ENCODE data around the gene MEIOB.
"Not testable (repeated sequence)": the region's sequence is repeated elsewhere in the genome, so short reads cannot be mapped to it uniquely, and the experiment has no call there.

The MEIOB gene

DNA sequence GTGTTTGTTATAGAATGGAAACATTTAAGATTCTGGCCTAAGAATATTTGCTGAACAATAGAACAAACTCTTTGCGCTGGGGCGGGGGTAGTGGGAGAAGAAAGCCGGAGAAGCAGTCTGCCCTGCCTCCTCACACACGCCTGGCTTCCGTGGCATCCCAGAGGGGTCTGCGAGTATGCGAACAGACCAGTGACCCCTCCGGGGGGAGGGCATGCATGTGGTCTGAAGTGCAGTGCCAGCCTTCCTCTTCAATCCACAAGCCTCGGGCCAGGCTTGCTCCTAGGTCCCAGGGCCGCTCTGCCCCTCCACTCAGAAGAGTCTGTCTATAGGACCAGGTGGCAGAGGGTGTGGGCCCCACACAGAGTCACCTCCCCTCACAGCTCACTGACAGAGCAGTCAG is 64.3 kb downstream of the MEIOB start:
- no peak for DNase-seq

DNA sequence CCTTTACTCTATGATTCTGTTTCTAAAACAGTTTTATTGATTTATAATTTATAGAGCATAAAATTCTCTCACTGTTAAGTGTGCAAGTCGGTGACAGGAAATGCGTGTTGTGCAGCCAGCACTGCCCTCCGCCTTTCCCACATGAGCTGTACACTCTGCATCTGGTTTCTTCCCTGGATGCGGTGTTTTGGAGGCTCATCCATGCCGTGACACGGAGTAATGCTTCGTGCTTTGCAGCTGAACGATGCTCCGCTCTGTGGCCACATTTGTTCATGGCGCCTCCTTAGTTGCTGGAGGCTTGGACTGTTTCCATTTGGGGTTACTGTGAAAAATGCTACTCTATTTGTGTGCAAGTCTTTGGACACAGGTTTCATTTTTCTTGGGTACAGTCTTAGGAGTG is 71.3 kb downstream of the MEIOB start:
- no peak for DNase-seq

DNA sequence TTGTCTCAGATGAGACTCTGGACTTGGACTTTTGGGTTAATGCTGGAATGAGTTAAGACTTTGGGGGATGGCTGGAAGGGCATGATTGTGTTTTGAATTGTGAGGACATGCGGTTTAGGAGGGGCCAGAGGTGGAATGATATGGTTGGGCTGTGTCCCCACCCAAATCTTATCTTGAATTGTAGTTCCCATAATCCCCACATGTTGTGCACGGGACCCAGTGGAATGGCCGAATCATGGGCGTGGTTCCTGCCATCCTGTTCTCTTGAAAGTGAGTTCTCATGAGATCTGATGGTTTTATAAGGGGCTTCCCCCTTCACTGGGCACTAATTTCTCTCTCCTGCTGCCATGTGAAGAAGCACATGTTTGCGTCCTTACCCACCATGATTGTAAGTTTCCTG is 72.7 kb downstream of the MEIOB start:
- not testable (repeated sequence) for DNase-seq

DNA sequence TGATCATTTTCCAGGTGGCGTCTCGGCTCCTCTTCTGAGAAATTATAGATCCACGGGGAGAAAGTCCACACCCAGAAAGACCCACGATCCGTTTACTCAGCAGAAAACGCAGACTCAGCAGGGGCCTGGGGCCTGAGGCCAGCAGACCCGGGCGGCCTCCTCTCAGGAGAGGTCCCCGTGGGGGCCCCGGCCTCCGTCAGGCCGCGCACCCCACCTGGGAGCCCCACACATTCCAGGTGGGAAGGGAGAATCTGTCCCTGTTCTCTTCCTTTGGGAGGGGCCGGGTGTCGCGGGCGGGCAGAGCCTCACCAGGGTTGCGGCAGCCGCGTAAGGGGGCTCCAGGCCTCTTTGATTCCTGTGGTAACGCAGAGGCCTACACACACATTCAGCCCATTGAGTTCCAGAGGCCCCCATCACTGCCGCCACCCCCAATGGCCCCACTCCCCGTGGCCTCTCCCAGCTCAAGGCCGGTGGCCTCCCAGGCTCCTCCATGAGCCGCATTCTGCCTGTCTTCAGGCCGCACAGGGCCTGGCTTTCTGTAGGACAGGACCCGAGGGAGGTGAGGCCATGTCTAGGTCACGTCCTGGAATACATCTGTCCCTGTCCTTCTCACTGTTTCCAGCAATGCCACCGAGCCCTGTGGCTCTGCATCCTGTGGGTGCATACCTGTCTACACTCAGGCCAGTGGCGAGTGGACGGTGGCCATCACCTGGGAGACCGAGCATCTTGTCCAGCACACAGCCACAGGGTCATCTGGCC is 76.9 kb downstream of the MEIOB start:
- no peak for DNase-seq

DNA sequence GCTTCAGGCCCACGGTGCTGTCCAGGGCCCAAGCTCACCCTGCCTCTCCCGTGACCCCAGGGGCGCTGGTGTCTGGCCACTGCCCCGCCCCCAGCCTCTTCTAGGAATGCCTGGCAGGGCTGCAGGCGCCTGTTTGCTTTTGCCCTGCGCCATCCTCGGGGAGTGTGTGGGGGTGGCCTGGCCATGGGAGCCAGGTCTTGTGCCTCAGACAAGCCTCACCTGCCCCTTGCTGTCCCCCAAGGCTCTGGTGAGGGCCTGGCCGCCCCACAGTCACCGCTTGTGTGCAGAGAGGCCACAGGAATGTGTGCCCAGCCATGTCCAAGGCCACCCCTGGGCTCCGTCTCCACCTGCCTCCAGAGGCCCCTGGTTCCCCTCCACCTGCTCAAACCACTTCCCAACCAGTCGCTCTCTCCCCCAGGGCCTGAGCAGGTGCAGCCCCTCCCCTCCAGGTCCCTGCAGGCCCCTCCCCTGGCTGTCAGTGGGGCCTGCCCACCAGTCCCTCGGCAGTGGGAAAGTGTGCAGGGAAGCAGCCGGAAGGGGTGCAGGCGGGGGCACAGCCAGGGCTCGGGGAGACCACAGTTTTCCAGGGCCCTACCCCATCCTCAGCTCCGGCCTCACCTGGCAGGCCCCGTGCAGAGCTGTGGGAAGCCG is 77.6 kb downstream of the MEIOB start:
- DNase-seq = no peak

DNA sequence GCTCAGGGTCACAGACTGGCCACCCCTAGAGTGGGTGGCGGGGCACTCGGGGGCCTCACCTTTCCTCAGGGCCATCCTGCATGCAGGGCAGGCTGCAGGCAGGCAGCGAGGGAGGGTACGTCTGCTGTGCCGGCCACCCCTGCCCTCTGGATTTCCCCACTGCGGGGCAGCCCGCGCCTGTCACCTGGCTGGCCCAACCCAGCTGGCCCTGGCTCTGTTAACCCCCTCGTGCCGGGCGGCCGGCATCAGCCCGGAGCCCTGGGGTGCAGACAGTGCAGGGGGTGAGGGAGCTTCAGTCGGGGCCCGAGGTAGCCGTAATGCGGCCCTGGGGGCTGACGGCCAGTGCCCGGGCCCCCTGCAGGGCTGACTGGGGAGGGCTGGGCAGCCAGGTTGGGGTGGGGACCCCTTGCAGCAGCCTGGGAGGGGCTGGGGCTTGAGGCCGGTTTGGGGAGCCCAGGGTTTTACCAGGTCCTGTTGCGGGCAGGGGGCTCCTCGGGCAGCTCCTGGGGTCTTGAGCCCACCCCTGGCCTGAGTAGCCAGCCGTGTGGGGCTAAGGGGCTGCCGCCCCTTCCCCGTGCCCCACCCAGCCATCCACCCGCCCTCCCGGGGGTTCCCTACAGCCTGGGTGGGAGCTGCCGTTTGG is 78.3 kb downstream of the MEIOB start, which contains the start of gene IGFALS:
IGFALS (minus strand) TSS at position 128 of the 643 bp plus-strand sequence; CDS start at position 75, 53 bp downstream.
- DNase-seq = no peak

DNA sequence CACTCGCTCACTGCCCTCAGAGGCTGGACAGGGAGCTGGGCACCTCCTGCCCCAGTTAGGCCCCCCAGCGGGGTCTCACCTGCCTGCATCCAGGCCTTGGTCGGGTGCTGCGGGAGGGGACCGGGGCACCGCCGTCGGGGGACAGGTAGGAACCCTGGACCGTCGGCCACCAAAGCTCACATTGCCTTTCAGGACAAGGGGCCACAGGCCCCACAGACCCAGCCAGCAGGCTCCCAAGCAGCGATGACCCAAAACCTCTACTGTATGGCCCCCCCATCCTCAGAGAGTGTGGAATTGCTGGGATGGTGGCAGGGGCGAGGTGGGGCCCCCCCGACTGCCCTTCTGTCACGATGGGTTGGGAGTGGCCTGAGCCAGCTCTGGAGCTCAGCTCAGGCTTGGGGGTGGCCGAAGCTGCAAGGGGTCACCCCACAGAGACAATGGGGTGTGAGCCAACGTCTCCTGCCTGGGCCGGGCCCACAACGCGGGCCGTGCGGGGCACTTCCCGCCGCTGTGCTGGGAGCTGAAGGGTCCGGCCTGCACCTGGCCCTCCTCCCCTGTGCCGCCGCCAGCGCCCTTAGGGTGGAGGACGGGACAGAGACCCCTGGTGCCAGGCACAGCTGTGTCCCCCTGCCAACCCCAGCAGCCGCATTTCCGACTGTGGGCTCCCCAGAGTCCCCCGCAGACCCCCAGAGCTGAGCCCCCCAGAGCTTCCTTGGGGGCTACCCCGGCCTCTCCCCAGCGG is 79.0 kb downstream of the MEIOB start:
- no peak for DNase-seq

DNA sequence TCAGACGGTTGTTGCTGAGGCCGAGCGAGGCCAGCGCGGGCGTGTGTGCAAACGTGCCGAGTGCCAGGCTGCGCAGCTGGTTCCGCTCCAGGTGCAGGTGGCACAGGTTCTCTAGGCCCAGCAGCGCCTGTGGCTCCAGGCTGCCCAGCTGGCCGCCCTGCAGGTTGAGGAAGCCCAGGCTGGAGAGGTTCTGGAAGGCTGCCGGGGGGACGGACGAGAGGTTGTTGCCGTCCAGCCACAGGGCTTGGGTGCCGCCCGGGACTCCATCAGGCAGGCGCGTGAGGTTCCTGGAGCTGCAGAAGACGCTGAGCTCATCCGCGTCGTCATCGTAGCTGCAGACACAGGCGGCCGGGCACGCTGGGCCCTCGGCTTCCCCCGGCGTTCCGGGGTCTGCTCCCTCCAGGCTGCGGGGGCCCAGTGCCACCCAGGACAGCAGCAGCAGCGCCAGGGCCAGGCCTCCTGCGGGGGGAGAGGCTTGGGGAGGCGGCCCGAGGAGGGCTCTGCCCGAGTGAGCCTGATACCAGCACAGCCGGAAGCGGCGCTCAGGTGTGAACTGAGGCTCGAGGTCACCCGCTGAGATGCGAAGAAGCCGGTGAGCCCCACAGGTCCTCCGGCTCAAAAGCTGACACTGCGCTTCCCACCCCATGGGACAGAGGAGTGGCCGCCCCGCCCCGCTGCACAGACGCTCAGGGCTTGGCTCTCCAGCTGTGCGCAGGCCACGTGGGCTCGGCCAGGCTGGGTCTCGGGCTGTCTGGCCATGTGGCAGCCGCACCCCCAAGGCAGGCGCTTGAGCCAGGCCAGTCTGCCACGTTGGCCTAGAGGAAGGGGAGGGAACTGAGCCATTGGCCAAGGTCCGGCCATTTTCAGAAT is 79.8 kb downstream of the MEIOB start:
- DNase-seq = no peak

DNA sequence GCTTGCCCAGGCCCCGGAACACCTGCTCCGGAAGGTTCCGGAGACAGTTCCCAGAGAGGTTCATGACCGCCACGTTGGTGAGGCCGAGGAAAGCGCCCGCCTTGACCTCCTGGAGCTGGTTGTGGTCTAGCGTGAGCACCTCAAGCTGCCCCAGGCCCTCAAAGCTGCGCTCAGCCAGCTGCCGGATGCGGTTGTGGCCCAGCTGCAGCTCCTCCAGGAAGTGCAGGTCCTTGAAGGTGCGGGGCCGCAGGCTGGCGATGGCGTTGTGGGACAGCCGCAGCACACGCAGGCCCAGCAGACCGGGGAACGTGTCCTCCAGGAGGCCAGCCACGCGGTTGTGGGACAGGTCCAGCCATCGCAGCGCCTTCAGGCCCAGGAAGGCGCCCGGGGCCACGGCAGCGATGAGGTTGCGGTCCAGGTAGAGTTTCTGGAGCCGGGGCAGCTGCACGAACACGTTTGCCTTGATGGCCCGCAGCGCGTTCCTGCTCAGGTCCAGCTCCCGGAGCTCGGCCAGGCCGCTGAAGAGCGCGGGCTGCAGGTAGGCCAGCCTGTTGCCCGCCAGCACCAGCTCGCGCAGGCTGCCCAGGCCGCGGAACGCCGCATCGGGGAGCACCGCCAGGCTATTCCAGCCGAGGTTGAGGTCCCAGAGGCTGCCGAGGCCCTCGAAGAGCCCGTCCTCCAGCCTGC is 80.6 kb downstream of the MEIOB start:
- no peak for DNase-seq

DNA sequence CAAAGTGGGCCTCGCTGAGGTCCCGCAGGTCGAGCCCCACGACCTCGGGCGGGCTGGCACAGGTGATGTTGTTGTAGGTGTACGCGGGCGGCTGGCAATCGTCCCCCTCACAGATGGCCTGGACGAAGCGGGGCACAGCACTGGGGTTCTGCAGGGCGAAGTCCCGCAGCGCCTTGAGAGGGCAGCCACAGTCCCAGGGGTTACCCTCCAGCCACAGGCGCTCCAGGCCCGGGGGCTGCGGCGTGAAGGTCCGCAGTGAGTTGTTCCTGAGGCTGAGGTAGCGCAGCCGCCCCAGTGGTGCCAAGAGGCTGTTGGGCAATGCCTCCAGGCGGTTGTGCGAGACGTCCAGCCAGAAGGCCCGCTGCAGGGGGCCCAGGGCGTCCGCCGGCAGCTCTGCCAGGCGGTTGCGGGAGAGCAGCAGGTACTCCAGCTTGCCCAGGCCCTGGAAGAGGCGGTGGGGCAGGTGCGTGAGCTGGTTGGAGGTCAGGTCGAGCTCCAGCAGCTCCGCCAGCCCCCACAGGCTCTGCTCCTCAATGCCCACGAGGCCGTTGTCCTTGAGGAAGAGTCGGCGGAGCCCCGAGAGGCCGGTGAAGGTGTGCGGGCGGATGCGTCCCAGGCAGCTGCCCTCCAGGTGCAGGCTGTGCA is 81.2 kb downstream of the MEIOB start:
- DNase-seq = no peak

DNA sequence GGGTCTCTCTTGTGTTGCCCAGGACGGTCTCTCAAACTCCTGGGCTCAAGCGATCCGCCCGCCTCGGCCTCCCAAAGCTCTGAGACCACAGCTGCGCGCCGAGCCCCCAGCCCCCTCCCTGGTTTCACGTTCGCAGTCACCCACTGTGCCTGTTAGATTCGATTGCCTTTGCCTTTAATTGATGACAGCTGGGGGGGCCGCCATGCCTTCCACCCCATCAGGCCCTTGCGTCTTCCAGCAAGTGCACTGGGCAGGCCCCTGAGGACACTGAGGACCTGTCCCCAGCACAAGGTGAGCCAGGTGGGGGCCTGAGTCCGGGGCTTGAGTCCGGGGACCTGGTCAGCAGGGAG is 81.7 kb downstream of the MEIOB start:
- no peak for DNase-seq

DNA sequence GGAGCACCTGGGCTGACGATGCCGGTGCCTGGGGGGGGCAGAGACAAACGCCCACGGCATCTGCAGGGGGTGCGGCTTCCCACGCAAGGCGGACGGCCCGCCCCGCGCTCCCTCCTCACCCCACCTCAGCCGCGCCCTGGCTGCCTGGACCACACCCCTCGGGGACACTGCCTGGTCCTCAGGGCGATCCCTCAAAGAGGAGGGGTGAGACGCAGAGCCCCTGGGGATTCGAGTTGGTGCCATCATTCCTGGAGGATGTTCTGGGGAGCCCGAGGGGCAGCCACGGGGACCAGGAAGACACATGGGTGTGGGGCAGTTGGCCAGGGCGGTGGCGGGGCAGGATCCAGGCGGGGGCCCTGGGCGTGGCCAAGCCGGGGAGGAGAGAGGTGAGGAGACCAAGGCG is 82.3 kb downstream of the MEIOB start:
- DNase-seq = no peak

DNA sequence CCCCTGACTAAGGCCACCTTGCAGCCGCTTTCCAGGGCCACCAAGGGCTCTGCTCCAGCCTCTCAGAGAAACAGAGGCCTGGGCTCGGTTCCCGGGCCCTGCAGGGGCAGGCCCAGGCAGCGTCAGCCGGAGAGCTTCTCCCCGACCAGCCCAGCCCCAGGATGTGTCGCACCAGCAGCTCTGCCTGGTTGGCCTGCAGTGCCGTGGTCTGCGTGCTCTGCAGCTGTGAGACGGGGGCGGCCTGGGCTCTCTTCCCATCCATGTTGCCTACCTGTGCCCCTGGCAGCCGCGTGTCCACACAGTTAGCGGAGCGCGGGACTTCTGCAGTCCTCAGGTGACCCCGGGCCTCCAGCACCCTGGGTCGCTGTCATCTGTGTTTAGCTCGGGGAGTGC is 83.3 kb downstream of the MEIOB start:
- no peak for DNase-seq

DNA sequence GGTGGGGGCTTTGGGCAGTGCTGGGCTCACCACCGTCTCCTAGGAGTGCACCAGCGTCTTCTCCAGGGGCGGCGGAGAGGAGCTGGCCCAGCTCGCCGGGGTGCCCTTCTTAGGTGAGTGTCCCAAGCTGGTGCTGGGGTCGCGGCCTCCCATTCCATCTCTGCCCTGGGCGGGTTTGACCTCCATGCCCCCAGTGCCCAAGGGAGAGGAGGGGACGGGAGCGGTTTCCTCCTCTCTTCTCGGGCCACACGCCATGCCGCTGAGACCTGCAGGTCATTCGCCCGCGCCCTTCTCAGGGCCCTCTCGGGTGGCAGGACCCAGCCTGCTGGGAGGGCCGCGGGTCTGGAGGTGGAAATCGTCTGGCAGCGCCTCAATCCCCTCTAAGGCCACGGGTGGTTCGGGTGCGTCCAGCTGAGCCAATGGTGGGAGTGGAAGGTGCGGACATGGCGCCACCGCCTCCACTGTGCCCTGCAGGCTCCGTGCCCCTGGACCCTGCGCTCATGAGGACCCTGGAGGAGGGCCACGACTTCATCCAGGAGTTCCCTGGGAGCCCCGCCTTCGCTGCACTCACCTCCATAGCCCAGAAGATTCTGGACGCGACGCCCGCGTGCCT is 83.8 kb downstream of the MEIOB start:
- no peak for DNase-seq

DNA sequence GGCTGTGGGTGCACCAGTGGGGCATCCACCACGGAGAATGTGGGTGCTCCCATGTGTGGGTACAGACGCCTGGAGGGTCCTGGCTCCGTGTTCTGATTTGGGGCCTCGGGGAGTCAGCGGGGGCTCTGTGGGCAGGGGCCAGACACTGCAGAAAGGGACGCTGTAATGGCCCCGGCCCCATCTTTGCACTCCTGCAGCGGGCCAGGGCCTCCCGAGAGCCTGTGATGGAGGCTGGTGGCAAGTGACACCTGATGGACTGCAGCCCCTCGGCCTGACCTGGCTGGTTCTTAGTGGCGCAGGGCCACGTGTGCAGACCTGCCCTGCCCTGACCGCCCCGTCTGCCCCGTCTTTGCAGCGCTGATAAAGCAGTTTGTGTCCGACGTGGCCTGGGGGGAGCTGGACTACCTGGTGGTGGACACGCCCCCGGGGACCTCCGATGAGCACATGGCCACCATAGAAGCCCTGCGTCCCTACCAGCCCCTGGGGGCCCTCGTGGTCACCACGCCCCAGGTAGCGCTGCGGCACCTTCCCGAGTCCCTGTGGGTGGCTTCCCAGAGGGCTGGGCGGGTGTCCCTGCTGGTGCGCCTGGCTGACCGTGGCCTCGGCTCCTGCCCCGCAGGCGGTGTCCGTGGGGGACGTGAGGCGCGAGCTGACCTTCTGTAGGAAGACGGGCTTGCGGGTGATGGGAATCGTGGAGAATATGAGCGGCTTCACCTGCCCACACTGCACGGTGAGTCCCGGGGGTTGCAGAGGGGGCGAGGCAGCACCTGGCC is 84.5 kb downstream of the MEIOB start:
- no peak for DNase-seq

DNA sequence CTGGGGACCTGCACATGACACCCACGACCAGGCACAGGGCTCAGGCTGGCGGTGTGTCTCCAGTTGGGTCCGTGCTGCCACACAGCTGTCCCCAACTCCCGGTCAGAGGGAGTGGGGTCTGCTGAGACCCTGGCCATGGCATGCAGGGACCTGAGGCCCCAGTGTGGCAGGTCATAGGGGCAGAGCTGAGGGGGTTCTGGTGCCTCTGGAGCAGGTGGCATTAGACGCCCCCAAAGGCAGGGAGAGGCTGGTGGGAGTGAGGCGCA is 85.0 kb downstream of the MEIOB start:
- DNase-seq = no peak

DNA sequence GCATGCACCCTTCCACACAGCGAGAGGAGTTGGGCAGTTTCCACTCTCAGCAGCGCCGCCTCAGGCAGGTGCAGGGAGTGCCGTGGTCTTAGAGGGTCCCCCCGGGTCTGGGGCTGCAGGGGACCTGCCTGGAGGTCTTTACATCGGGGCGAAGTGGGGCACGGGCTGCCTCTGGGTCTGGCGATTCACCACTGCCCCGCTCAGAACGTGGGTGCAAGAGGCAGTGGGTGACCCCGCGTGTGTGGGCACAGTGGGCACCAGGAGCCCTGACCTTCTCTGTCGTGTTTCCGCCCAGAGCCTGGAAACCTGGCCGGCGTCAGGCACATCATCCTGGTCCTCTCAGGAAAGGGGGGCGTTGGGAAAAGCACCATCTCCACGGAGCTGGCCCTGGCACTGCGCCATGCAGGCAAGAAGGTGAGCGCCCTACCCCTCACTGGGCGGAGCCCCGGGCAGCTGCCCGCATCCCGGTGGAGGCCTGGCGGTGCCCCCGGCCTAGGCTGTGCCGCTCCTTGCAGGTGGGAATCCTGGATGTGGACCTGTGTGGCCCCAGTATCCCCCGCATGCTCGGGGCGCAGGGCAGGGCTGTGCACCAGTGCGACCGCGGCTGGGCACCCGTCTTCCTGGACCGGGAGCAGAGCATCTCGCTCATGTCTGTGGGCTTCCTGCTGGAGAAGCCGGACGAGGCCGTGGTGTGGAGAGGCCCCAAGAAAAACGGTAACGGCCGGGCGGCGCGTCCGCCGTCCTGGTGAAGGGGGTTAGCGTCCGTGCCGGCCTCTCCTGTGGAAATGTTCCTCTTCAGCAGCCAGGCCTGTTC is 85.5 kb downstream of the MEIOB start:
- no peak for DNase-seq

DNA sequence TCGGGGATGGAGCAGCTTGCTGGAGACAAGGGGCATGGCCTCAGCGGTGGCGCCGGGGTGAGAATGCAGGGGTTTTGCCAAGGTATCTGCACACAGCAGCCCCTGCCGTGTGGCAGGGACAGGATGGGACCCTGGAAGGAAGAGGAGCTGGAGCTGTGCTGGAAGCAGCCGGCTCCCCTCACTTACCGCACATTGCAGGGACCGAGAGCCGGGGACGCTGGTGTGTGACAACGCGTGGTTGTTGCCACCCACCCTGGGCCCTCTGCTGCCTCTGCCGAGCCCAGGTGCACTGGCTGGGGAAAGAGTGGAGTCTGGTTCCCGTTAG is 86.2 kb downstream of the MEIOB start:
- no peak for DNase-seq
